ENCODE measurements around the gene AGRP. TPM values are rescaled to one million over a fixed set of nuclear protein-coding genes. Genes with fewer than 3 reads are reported as not detected.

AGRP gene
- total and polyA plus RNA-seq, 2 of the 4 experiments (the other 2 are of a cell fraction): not detected

- DNase-seq: no peak
- ChIA-PET CTCF (no interaction called here), POLR2A (ENCODE audit: unreplicated experiment) (no interaction called here)
- Histone ChIP-seq H3K27me3 (ENCODE audit: control insufficient read depth, insufficient read depth, low read length) (no peaks in the 10 kb centered on the region), H3K36me3 (ENCODE audit: control insufficient read depth, insufficient read depth, low read length) (peaks cover 17% of the 10 kb centered on the region; the same call in 1 of the 2 replicates), H2BK15ac (ENCODE audit: low read depth, low read length) (no peak overlapping the region), H3K27ac (ENCODE audit: insufficient read depth, low read length) (no peak overlapping the region), H3K9me1 (ENCODE audit: insufficient read depth, low read length) (peaks cover 11% of the 10 kb centered on the region; the same call in 1 of the 2 replicates), H3K9ac (ENCODE audit: low read depth, low read length) (no peak overlapping the region), H3K56ac (ENCODE audit: extremely low read depth, insufficient read depth, low read length) (no peak overlapping the region), H2AFZ (replicated peaks; ENCODE audit: low read length, poor library complexity) (no peak overlapping the region), H3K4ac (ENCODE audit: low read depth, low read length) (no peak overlapping the region), H3K23ac (ENCODE audit: low read depth, low read length) (no peak overlapping the region), H3K18ac (ENCODE audit: low read depth, low read length) (no peak overlapping the region), H2BK20ac (ENCODE audit: low read depth, low read length) (no peak overlapping the region), H3K79me1 (ENCODE audit: low read depth in 1 of 2, low read length in 2 of 2) (peaks cover 11 to 55% of the 10 kb centered on the region in 2 experiments), H2BK120ac (ENCODE audit: low read depth, low read length) (no peak overlapping the region), H3K9me3 (ENCODE audit: control insufficient read depth, insufficient read depth, low read length) (no peaks in the 10 kb centered on the region), H4K5ac (ENCODE audit: low read depth, low read length) (no peak overlapping the region), H4K20me1 (ENCODE audit: insufficient read depth, low read length) (peaks cover 61% of the 10 kb centered on the region), H4K8ac (ENCODE audit: low read depth in 2 of 2, low read length in 2 of 2) (no peak overlapping the region), H3K4me3 (ENCODE audit: insufficient read depth, low read depth, low read length) (no peak overlapping the region), H2BK5ac (ENCODE audit: low read depth, low read length, poor library complexity, severe bottlenecking) (no peak overlapping the region), H3K14ac (replicated peaks; ENCODE audit: low read depth, low read length) (no peak overlapping the region), H3K4me1 (ENCODE audit: control insufficient read depth, insufficient read depth, low read length) (peaks cover 32% of the 10 kb centered on the region), H2AK5ac (ENCODE audit: low read depth, low read length) (no peak overlapping the region), H4K91ac (ENCODE audit: insufficient read depth, low read depth, low read length) (no peak overlapping the region), H3K4me2 (ENCODE audit: low read depth, low read length) (no peak overlapping the region), H2AK9ac (replicated peaks; ENCODE audit: low read depth, low read length, poor library complexity) (no peak overlapping the region)
- ATAC-seq (ENCODE audit: low read depth): peak; percentile 16; the same call in 1 of the 2 replicates
- no CpG with 5 or more reads among the region's 3 CpGs for WGBS, 2 experiments (ENCODE audit: extremely low coverage in 2 of 2, insufficient read length in 1 of 2)
- in situ Hi-C loops (cut with MboI; ENCODE audit: low sequenced_read_pairs): loop anchor here (10.0 kb wide), 2 partner anchors 195 to 485 kb away; partner anchors contain the start of gene CES3
- dilution Hi-C loops (cut with HindIII; ENCODE audit: low sequenced_read_pairs, unreplicated experiment): no loop called here
- BruUV-seq (replicated peaks): no TSS peak
- TF ChIP-seq USF2 (IDR thresholded peaks at IDR 0.05; ENCODE audit: low read depth, low read length) (no peak), RAD21 (IDR thresholded peaks at IDR 0.05; ENCODE audit: low read length) (no peak), MAZ (IDR thresholded peaks at IDR 0.05; ENCODE audit: borderline replicate concordance, low read depth, low read length) (no peak), SMC3 (IDR thresholded peaks at IDR 0.05; ENCODE audit: low read depth, low read length) (no peak), CEBPB (IDR thresholded peaks at IDR 0.05; ENCODE audit: low read depth, low read length) (no peak), MXI1 (IDR thresholded peaks at IDR 0.05; ENCODE audit: borderline replicate concordance, low read depth, low read length) (no peak), RCOR1 (IDR thresholded peaks at IDR 0.05; ENCODE audit: insufficient replicate concordance, low read length) (no peak), BHLHE40 (IDR thresholded peaks at IDR 0.05; ENCODE audit: low read depth, low read length) (no peak), MAFK (IDR thresholded peaks at IDR 0.05; ENCODE audit: low read depth, low read length) (no peak), NFE2L2 (IDR thresholded peaks at IDR 0.05; ENCODE audit: low read depth, low read length) (no peak), RFX5 (IDR thresholded peaks at IDR 0.05; ENCODE audit: low read depth, low read length) (no peak), ELK1 (IDR thresholded peaks at IDR 0.05; ENCODE audit: borderline replicate concordance, low read depth, low read length) (no peak), CHD1 (IDR thresholded peaks at IDR 0.05; ENCODE audit: low read depth, low read length) (no peak), FOS (IDR thresholded peaks at IDR 0.05; ENCODE audit: low read depth, low read length) (no peak), POLR2A (IDR thresholded peaks at IDR 0.05; ENCODE audit: low read depth, low read length) (no peak)
- TF ChIP-seq, protein P1, sequence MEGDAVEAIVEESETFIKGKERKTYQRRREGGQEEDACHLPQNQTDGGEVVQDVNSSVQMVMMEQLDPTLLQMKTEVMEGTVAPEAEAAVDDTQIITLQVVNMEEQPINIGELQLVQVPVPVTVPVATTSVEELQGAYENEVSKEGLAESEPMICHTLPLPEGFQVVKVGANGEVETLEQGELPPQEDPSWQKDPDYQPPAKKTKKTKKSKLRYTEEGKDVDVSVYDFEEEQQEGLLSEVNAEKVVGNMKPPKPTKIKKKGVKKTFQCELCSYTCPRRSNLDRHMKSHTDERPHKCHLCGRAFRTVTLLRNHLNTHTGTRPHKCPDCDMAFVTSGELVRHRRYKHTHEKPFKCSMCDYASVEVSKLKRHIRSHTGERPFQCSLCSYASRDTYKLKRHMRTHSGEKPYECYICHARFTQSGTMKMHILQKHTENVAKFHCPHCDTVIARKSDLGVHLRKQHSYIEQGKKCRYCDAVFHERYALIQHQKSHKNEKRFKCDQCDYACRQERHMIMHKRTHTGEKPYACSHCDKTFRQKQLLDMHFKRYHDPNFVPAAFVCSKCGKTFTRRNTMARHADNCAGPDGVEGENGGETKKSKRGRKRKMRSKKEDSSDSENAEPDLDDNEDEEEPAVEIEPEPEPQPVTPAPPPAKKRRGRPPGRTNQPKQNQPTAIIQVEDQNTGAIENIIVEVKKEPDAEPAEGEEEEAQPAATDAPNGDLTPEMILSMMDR (conservative IDR thresholded peaks at IDR 0.05; ENCODE audit: low read depth, low read length): no peak
- intact Hi-C loops (cut with micrococcal nuclease): no loop called here
Observed at GRCh38 chr16:67449739-67450138, 33.6 kb downstream of the AGRP start.
